Erythroblast (primary cell): ENCODE data around the gene DIP2C.

Experiments
- GATA1 ChIP-seq: IDR thresholded peaks from 2 replicates; pipeline ENCODE4 v1.6.1; 2011; ENCODE audit warnings: low read depth, mild to moderate bottlenecking, control low read depth, low read length, moderate library complexity
- POLR2A ChIP-seq: IDR thresholded peaks from 2 replicates; pipeline ENCODE4 v1.6.1; 2011; ENCODE audit warnings: mild to moderate bottlenecking, low read length

DNA sequence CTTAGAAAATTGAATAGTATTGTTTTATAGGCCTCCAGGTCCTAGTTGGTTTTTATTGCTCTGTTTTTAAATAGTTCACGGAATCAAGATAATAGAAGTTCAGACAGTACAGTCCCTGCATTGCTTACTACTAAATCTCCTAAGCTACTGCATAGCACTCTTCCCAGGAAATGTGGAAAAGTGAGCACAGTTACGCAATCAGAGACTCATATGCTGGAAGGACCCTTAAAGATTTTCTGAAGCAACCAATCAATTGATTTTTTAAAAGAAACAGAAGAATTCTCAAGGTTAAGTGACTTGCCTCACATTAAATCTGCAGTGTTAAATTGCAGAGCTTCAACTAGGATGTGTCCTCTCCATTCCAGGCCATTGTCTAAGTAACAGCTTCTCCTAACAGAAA lies 23.1 kb upstream of the DIP2C start:
- TF ChIP-seq POLR2A (no peak), GATA1 (no peak)
